ENCODE results near the gene KCNMB4. TPM values are rescaled to one million over a fixed set of nuclear protein-coding genes. Genes with fewer than 3 reads are reported as not detected.

The KCNMB4 gene
- total RNA-seq, 3 donors from 2014 or later: 0.98 to 1.5 (median 1.4) TPM

DNA sequence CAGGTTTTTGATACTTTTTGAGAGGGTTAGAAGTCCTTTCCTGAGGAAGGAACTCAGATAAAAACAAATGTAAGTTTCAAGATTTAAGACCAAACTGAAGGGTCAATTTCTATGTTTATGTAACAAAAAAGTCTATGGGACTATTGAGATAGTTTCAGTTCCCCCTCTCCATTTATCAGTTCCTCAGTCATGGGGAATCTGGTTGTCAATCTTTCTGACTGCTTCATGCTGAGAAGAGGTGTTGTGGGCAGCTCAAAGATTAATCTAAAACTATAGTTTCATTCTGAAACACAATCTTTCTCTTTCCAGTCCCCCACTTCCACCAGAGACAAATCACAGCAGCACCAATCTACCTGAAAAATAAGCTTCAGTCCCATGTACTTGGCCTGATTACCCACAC, 93.7 kb downstream of the KCNMB4 start:
- Histone ChIP-seq H3K27me3 (no peaks in the 10 kb centered on the region), H3K36me3 (no peaks in the 10 kb centered on the region), H3K4me1 (no peaks in the 10 kb centered on the region), H3K4me3 (no peak overlapping the region), H3K9me3 (peaks cover 3 to 8% of the 10 kb centered on the region in 2 donors), H3K27ac (no peak overlapping the region)
- intact Hi-C loops (cut with DNase I; ENCODE audit: low total_unique reads): no loop called here
- DNase-seq (ENCODE audit: low spot score in 2 of 2): no peak
- TF ChIP-seq POLR2A (IDR thresholded peaks at IDR 0.05) (no peak), POLR2AphosphoS5 (IDR thresholded peaks at IDR 0.05) (no peak)
- TF ChIP-seq, protein P1, sequence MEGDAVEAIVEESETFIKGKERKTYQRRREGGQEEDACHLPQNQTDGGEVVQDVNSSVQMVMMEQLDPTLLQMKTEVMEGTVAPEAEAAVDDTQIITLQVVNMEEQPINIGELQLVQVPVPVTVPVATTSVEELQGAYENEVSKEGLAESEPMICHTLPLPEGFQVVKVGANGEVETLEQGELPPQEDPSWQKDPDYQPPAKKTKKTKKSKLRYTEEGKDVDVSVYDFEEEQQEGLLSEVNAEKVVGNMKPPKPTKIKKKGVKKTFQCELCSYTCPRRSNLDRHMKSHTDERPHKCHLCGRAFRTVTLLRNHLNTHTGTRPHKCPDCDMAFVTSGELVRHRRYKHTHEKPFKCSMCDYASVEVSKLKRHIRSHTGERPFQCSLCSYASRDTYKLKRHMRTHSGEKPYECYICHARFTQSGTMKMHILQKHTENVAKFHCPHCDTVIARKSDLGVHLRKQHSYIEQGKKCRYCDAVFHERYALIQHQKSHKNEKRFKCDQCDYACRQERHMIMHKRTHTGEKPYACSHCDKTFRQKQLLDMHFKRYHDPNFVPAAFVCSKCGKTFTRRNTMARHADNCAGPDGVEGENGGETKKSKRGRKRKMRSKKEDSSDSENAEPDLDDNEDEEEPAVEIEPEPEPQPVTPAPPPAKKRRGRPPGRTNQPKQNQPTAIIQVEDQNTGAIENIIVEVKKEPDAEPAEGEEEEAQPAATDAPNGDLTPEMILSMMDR (IDR thresholded peaks at IDR 0.05): no peak

DNA sequence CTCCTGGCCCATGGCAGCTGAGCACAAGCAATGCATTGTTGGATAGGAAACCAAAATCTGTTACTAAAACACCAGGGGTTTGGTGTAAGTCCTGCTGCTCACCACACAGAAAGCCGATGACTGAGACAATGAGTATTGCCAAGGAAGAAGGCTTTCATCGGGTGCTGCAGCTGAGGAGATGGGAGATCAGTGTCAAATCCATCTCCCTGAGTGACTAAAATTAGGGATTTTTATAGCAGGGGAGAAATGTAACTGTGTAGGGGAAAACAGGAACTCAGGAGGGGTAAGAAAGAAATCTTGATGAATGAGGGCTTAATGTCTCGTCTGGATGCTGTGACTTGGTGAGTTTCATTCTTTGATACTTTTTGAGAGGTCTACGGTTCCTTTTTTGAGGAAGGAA, 97.9 kb downstream of the KCNMB4 start:
- intact Hi-C loops (cut with DNase I; ENCODE audit: low total_unique reads): no loop called here
- no peak for TF ChIP-seq POLR2A (IDR thresholded peaks at IDR 0.05)
- no peak for TF ChIP-seq POLR2AphosphoS5 (IDR thresholded peaks at IDR 0.05)
- TF ChIP-seq, protein P1 (IDR thresholded peaks at IDR 0.05): no peak
- H3K4me1 ChIP-seq: no peaks in the 10 kb centered on the region
- no peak for DNase-seq (ENCODE audit: low spot score in 2 of 2)
- H3K27ac ChIP-seq: no peak overlapping the region
- no peak overlapping the region for H3K4me3 ChIP-seq
- peaks cover 0 to 8% of the 10 kb centered on the region in 2 donors for H3K9me3 ChIP-seq
- H3K36me3 ChIP-seq: no peaks in the 10 kb centered on the region
- no peaks in the 10 kb centered on the region for H3K27me3 ChIP-seq

DNA sequence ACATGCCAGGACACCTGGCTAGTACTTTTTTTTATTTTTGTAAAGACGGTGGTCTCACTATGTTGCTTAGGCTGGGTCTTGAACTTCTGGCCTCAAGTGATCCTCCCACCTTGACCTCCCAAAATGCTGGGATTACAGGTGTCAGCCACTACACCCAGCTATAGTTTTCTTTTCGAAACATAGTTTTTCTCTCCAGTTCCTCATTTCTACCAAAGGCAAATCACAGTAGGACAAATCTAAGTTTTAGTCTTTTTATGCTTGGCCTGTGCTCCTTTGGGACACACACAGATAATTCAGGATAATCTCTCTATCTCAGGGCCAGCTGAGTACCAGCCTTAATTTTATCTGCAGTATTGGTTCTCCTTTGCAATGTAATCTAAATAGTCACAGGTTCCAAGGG, 100.7 kb downstream of the KCNMB4 start:
- DNase-seq (ENCODE audit: low spot score in 2 of 2): no peak
- intact Hi-C loops (cut with DNase I; ENCODE audit: low total_unique reads): no loop called here
- H3K27ac ChIP-seq: no peak overlapping the region
- no peak for TF ChIP-seq POLR2A (IDR thresholded peaks at IDR 0.05)
- no peak for TF ChIP-seq POLR2AphosphoS5 (IDR thresholded peaks at IDR 0.05)
- TF ChIP-seq, protein P1 (IDR thresholded peaks at IDR 0.05): no peak
- no peaks in the 10 kb centered on the region for H3K36me3 ChIP-seq
- no peaks in the 10 kb centered on the region for H3K27me3 ChIP-seq
- H3K9me3 ChIP-seq: peaks cover 0 to 8% of the 10 kb centered on the region in 2 donors
- H3K4me3 ChIP-seq: no peak overlapping the region
- no peaks in the 10 kb centered on the region for H3K4me1 ChIP-seq

DNA sequence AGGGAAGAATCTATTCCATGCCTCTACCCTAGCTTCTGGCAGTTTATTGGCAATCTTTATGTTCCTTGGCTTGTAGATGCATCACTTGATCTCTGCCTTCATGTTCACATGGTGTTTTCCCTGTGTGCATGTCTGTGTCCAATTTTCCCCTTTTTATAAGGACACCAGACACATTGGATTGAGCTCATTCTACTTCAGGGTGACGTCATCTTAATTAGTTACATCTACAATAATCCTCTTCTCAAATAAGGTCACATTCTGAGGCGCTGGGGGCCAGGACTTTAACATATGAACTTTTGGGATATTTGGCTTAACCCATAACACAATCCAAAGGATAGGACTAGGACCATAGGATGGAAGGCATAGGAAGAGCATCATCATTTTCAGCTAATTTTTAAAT, 101.4 kb downstream of the KCNMB4 start:
- intact Hi-C loops (cut with DNase I; ENCODE audit: low total_unique reads): no loop called here
- TF ChIP-seq, protein P1 (IDR thresholded peaks at IDR 0.05): no peak
- TF ChIP-seq POLR2A (IDR thresholded peaks at IDR 0.05) (no peak), POLR2AphosphoS5 (IDR thresholded peaks at IDR 0.05) (no peak)
- H3K36me3 ChIP-seq: no peaks in the 10 kb centered on the region
- H3K27me3 ChIP-seq: no peaks in the 10 kb centered on the region
- no peak overlapping the region for H3K27ac ChIP-seq
- no peak for DNase-seq (ENCODE audit: low spot score in 2 of 2)
- H3K9me3 ChIP-seq: peaks cover 0 to 8% of the 10 kb centered on the region in 2 donors
- no peak overlapping the region for H3K4me3 ChIP-seq
- no peaks in the 10 kb centered on the region for H3K4me1 ChIP-seq

DNA sequence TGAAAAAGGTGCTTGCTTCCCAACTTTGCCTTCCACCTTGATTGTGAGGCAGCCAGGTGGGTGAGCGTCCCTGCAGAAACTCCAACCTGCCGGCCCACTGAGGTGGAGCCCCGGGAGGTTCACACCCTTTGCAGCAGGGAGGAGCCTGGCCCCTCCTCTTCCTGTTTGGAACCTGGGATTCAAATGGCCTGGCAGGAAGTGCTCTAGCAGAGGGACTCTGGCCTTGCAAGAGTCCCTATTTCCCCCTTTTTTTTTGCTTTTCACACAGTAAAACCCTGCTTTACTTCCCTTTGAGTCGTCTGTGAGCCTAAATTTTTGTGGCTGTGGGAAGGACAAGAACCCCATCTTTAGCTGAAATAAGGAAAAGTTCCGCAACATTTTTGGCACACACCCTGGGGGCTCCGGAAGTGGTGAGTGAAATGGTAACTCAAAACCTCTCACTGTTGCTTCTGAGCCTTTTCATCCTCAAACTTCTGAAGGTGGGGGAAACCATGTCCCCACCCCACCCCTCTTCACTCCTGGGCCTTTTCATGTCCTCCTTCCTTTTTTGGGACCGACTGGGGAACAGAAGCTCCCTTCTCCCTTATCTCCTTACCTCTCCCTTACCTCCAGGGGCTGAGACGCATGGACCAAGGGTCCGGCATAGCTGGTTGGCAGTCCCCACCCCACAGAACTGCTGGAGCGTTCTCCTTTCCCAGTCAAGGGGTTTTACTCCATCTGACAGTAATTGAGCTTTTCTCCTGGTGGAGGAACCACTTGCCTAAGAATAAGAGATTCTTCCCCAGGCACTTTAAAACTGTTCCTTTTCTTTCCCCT, 102.0 kb downstream of the KCNMB4 start:
- no peaks in the 10 kb centered on the region for H3K4me1 ChIP-seq
- intact Hi-C loops (cut with DNase I; ENCODE audit: low total_unique reads): no loop called here
- H3K27me3 ChIP-seq: no peaks in the 10 kb centered on the region
- DNase-seq (ENCODE audit: low spot score in 2 of 2): no peak
- no peaks in the 10 kb centered on the region for H3K36me3 ChIP-seq
- H3K27ac ChIP-seq: no peak overlapping the region
- H3K9me3 ChIP-seq: peaks cover 0 to 7% of the 10 kb centered on the region in 2 donors
- no peak overlapping the region for H3K4me3 ChIP-seq
- TF ChIP-seq POLR2AphosphoS5 (IDR thresholded peaks at IDR 0.05): no peak
- TF ChIP-seq POLR2A (IDR thresholded peaks at IDR 0.05): no peak
- TF ChIP-seq, protein P1 (IDR thresholded peaks at IDR 0.05): no peak
